Activated effector memory CD4-positive, alpha-beta T cell treated with Interleukin-2 at 50 U/mL for 16 hours (primary cell): Measurements from ENCODE around the gene IPO5.
"Not testable (repeated sequence)": the region's sequence is repeated elsewhere in the genome, so short reads cannot be mapped to it uniquely, and the experiment has no call there.

Experiments
- DNase-seq: peaks from one replicate; pipeline ENCODE4 v3.0.0-alpha.2; 2020

IPO5 gene

GRCh38 chr13:97953376-97953970 is at the start of gene IPO5:
Gene IPO5 (plus strand): TSS chr13:97953675. CDS start chr13:97976697, 23,022 bp downstream.
- DNase-seq, result no peak

- no peak for DNase-seq
These were observed 49.4 kb upstream of the IPO5 start for GRCh38 chr13:97904059-97904458.

GRCh38 chr13:97905517-97905916 is 48.0 kb upstream of the IPO5 start:
- DNase-seq, result no peak

- DNase-seq, result no peak
These were observed 42.0 kb upstream of the IPO5 start for GRCh38 chr13:97911311-97912138.

DNA sequence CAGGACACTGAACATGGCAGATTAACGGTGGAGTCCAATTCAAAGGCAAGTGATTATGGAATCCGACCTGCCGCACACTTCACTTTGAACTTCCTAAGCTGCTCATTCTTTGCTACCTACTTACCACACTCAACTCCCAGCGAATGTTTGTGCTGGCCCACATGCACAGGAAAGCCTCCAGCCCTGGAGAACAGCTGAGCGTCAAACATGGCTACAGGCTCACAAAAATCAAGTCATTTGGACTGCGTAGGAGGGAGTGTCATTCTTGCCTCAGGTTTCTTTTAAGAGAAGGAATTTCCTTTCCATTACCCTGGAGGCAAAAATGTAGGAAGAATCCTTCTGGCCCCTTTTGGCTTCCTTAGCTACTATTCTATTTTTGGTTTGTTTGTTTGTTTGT is 41.3 kb upstream of the IPO5 start:
- DNase-seq, result no peak

GRCh38 chr13:97913206-97913605 is 40.3 kb upstream of the IPO5 start:
- DNase-seq, result no peak

DNA sequence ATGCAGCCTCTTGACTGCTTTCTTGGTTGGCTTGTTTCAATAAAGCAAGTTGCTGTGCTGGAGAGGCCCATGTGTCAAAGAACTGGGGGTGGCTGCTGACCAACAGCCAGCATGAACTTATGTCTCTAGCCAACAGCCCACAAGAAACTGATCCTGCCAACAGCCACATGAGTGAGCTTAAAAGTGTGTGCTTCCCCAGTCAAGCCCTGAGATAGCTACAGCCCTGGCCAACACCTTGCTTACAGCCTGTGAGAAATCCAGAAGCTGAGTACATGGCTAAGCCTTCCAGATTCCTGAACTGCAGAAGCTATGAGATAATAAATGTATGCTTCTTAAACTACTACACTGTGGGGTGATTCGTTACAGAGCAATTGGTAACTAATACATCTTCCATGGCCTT is 38.9 kb upstream of the IPO5 start:
- no peak for DNase-seq

DNA sequence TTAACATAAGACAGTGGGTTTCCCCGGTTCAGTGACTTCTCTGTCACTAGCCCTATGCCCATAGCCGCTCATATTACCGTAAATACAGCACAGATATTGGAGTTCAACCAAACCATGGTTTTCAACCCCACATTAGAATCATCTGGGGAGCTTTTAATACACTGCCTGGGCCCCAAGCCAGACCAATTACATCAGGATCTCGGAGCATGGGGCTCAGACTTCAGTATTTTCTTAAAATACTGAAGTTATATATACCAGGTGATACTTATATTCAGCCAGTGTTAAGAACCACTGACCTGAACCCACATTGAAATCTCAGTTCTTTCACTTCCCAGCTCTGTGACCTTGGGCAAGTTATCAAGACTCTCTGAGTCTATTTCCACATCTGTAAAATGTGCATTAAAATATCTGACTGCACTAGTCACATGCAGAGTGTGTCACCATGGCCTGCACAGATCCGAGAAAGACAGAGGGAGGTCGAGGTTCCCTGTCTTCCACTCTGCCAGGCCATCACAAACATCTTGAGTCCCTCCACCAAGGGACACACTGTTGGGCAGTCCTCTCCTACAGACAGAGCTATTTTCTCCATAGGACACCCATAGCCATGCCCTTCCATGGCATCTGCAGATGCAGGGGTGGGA is 32.2 kb upstream of the IPO5 start:
- no peak for DNase-seq

DNA sequence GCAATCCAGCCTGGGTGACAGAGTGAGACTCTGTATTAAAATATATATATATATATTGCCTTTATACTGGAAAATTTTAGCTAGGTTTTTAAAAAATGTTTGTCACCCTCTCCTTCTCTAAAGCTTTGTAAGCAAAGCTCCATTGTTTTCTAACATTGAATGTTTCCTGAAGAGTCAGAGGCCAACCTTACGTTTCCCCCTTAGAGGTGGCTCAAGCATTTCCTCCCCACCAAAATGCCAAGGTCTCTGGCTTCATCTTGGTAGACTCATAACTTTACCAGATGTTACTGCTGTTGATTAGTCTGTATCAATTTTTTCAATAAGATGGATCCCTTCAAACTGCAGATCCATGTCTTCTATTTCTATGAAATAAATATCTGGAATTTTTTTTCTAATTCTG is 25.2 kb upstream of the IPO5 start:
- no peak for DNase-seq

DNA sequence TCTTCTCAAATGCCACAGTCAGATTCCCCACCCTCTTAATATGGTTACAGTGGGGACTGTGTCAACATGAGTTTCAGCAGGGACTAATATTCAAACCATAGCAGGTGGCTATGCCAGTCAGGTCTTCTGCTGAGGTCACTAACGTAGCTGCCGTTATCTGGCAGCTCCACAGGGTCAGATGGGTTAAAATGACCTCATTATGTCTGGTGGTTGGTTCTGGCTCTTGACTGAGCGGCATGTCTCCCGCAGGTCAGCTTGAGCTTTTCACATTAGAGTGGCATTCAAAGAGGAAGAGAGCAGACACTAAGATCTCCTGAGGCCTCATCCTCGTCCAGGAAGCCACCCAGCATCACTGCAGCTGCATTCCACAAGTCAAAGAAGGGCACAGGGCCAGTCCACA is 21.4 kb upstream of the IPO5 start:
- DNase-seq, result no peak

DNA sequence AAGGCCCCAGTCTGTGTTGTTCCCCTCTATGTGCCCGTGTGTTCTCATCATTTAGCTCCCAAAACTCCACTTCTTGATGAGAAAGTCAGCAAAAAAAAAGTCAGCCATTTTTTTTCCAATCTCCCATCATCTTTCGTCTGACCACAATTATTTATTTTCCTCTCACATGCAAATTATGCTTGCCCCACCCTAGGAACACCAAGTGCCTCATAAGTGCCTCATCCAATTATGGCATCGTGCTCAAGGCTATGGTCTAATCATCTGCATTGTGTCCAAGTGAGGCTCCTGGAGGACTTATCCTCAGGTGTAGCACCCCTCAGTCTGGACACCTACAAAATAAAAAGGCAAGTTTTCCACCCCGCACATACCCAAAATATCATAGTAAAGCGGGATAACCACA is 20.8 kb upstream of the IPO5 start:
- DNase-seq, result no peak

- no peak for DNase-seq
These were observed 19.7 kb upstream of the IPO5 start for GRCh38 chr13:97933776-97934175.

DNA sequence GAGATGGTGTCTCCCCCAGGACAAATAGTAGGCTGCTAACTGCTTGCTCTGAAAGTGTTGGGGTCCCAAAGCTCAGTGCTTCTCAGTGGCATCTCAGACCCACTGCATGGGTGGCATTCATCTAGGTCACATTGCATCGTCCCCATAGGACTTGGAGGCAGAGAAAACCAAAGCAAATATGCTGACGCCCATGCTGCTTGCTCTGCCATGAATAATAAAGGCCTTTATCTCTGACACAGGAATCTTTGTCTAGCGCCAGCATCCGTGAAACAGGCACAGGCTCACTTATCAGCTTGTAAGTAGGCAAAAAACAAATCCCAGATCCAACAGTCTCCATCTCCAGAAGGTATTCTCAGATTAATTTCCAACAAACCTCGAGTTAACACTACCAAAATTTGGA is 18.9 kb upstream of the IPO5 start:
- DNase-seq, result no peak

- DNase-seq, result no peak
These were observed 18.4 kb upstream of the IPO5 start for GRCh38 chr13:97935071-97935470.

DNA sequence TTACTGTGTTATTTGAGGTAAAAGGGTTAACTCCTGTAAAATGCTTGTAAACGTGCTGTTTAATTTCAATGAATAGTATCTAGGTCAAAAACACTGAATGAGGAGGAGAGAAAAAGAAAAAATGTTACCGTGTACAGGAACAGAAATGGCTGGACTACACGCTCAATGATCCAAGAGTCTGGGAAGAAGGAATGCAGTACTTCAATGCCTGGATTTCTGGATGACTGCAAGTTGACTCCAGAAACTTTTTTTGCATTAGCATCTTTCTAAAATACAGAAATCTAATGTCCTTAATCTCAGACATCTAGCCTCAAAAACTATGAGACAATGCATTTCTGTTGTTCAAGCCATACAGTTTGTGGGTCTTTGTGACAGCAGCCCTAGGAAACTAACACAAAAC is 17.4 kb upstream of the IPO5 start:
- no peak for DNase-seq

DNA sequence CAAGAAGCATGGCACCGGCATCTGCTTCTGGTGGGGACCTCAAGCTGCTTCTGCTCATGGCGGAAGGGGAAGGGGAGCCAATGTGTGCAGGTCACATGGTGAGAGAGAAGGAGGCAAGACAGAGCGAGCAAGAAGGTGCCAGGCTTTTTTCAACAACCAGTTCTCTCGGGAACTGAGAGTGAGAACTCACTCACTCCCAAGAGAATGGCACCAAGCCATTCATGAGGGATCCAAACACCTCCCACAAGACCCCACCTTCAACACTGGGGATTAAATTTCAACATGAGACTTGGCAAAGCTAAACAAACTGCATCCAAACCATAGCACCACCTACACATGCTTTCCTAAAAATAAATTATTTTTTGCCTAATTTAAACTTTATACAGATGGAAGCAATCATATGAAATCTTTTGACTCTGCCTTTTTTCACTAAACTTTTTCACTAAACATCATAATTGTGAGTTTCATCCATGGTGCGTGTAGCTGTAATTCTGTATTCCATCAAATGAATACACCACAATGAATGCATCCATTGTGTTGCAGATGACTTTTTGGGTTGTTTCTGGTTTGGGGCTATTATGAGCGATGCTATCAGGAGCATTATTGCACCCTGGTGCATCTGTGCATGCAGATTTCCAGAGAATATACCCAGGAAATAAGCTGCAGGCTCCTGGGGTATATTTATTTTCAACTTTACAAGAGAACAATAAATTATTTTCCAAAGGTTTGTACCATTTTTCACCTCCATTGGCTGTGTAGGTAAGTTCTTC is 14.6 kb upstream of the IPO5 start:
- DNase-seq, result no peak

DNA sequence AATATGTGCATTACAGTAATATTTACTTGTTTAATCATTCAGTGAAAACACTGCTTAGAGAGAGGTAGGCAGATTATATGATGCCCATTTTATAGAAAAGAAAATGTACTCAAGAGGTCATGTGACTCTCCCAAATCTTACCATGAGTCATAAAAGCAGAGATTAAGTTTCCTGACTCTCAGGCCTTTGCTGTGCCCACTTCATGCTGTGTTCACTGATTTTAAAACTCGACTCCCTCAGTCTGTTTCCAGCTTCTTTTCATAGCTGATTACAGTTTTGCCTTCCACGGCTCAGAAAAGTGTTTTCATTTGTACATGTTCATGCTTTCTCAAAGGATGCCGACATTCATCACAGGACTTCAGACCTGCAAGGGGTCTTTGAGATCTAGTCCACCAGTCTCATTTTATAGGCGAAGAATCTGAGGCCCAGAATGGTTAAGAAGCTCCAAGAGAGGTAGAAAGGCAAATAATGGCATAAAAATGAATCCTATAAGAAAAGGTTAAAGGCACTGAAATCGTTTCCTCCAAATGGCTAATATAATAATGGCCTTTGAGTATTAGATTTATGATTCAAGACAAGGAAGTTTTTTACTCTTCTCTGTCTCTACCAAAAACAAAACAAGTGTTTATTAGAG is 9.0 kb upstream of the IPO5 start:
- DNase-seq, result no peak

GRCh38 chr13:97945342-97945741 is 8.1 kb upstream of the IPO5 start:
- no peak for DNase-seq

- no peak for DNase-seq
These were observed 7.6 kb upstream of the IPO5 start for GRCh38 chr13:97945792-97946419.

DNA sequence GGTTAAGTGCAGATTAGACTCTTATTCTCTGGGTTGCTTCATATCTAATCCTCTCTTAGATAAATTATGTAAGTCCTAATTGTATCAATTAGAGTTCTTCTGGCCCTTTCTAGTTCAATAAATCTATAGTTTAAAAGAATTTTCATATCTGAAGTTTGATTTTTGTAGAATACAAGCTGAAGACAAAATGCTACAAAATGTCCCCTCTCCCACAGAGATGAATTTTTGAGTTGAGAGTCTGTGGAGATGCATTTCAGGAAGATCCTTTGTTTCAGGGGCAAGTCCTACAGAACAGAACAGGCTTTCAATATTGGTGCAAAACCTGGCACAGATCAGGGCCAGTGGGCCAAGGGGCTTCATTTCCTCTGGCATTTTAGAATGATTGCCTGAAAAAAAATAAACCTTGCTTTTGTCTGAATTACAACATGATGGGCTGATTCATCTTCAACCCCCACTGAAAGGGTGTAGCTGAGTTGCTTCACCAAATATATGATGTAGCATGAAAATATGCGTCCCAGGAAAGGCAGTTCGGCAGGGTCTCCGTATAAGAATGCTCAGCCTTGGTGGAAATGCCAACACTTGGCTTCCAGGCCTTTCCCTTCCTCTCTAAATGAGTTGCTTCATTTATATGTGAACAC is 6.4 kb upstream of the IPO5 start:
- DNase-seq, result no peak

- no peak for DNase-seq
These were observed 5.4 kb upstream of the IPO5 start for GRCh38 chr13:97948041-97948440.

- not testable (repeated sequence) for DNase-seq
These were observed 4.2 kb upstream of the IPO5 start for GRCh38 chr13:97949316-97949715.
